ENCODE results near the gene CARNS1.
"Not testable (repeated sequence)": the region's sequence is repeated elsewhere in the genome, so short reads cannot be mapped to it uniquely, and the experiment has no call there.

CARNS1 gene

DNA sequence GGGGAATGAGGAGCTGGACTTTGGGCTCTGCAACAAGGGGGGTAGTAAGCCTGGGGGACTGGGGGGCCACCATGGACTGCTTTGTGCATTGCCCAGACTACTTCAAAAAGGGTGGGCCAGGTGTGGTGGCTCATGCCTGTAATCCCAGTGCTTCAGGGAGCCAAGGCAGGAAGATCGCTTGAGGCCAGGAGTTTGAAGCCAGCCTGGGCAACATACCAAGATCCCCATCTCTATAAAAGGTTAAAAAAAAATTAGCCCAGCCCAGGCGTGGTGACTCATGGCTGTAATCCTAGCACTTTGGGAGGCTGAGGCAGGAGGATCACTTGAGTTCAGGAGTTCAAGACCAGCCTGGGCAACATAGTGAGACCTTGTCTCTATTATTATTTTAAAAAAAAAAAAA lies 50.1 kb downstream of the CARNS1 start:
- DNase-seq = not testable (repeated sequence)

DNA sequence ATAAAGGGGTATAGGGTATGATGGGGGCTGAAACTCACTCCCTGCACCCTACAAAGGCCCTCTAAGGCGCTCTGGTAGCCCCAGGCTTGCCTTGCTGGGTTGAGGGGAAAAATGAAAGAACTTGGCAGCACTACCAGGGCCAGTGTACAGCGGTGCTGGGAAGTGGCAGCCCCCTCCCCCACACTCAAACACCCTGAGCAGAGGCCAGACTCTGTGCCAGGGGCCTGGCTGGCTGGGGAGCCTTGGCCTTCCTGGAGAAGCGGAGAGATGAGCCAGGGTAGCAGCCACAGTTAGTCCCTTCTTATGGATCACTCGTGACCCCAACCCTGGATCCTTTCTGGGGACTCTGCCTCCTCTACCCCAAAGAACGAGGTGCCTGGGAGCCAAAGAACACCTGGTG lies 50.9 kb downstream of the CARNS1 start:
- DNase-seq = peak in 3 of 14 donors; percentile 13 to 68 (median 29)

DNA sequence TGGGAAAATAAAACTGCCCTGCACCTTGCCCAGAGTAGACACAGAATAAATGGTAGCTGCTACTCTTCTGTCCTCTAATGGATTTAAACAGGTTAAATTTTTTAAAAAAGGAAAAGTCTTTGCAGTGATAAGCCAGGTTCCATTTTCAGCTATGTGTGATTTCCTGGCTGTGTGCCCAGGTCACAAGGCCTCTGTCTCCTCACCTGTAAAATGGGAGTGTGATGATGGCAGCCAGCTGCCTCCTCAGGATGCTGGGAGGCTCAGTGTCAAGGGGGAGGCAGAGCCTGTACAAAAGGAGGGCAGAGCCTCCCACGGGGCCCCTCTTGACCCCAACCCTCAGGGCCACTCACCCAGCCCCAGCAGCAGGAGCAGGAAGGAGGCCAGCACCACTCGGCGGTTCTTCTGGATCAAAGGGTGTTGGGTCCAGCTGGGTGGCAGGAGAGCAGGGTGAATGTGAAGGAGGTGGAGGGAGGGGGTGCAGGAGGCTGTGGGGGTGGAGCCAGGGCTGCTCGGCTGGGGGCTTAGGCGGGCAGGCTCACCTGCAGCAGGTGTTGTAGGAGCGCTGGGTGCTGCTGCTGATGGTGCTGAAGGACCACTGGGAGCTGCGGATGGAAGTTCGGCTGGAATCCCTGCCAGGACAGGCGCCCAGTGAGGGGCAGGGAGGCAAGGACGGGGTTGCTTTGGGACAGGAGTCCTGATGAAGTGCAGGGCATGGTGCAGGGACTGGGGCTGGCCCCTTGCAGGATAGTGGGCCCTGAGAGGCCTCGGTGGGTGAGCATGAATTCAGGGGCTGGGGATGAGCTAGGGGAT lies 51.7 kb downstream of the CARNS1 start:
- DNase-seq = no peak

DNA sequence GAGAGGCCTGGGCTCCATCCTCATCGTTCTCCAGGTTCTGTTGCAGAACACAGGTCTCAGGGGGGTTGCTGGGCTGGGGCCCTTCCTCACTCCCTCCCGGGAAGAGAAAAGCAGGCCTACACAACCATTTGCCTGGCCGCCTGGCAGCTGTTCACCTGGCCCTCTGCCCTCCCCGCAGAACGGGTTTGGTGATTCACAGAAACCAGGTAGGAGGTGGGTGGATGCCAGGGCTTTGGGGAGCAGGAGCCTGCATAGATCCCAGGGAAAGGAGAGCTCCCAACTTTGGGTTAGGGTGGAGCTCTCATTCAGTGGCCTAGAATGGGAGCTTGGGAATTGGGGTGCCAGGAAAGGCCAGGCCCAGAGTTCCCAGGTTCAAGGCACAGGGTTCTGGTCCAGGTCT lies 52.6 kb downstream of the CARNS1 start:
- DNase-seq = peak in 2 of 14 donors; percentile 56 to 63

DNA sequence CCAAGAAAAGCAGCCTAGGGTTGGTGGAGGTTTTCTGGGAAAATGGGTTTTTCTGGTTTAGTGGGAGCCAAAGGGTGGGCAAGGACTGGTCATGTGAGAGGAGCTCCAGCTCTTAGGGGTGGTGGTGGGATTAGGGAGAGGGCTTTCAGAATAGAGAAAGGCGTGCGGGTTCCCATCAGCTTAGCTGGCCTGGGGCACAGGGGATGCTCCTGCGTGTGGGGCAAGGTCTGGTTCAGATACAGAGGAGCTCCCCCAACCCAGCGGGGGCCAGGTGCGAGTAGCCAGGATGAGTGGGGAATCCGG lies 52.9 kb downstream of the CARNS1 start:
- peak in 1 of 14 donors; percentile 60 for DNase-seq

DNA sequence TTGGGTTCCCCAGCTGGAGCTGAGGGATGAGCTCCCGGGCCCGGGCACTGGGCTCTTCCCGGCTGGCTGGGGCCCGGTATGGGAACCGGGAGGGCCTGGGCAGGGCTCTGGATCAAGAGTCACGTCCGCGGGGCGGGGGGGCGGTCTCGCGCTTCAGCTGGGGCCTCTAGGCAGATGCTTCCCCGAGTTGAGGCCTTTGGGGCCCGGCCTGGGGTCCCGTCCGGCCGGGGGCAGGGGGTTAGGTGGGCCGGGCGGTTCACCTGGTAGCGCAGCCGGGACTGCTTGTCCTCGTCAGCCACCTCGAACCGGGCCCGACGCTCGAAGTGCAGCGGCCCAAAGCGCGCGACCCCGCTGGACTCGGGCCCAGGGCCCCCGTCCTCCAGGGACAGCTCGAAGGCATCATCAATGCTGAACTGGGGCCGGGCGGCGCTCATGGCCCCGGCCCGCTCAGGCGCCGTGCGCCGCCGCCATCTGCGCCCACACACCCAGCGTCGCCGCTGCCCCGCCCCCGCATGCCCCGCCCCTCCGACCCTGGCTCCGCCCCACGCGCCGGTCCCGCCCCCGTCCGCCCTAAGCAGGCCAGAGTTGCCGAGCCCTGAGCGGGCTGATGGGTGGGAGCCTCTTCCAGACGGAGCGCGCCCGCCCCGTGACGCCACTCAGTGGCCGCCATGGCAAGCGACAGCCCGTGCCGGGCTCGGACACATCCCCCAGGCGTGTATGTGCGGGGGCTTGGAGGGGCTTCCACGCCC lies 53.5 kb downstream of the CARNS1 start, which contains the start of gene TMEM134:
Gene TMEM134 (minus strand): TSS at position 493 of the 749 bp plus-strand sequence. CDS start 59 bp downstream, at position 434.
- peak; percentile 59 to 94 (median 87) for DNase-seq

DNA sequence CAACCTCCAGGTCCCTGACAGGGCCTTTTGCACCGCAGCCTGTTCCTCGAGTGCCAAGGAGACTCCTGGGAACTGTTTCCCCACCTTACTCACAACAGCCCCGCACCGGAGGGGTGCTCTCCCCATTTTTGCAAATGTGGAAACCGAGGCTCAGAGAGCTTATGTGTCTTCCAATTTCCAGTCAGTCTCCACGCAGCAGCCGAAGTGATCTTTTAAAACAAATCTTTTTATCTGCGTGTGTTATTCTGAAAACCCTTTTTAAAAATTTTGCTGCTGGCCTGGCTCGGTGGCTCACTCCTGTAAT lies 54.0 kb downstream of the CARNS1 start:
- DNase-seq = no peak

DNA sequence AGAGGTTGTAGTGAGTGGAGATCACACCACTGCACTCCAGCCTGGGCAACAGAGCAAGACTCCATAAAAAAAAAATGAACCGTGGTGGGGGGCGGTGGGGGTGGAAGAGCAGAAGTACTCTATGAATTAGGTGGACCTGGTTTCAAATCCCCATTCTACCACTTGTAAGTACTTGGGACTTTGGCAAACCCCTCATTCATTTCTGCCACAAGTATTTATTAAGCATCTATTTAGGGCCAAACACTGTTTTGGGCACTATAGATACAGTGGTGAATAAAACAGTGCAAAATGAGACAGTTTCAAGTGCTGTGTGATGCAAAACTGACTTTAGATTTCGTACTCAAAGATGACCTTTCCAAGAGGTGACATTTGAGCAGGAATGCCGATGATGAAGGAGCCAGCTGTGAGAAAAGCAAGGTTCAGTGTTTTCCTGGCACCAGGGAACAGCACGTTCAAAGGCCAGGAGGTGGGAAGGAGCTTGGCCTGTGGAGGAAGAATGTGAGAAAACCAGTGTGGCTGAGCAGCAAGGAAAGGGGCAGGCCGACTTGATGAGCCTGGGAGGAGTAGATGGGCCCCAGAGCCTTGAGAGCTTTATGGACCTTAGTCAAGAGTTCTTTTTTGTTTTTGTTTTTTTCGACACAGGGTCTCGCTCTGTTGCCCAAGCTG lies 55.0 kb downstream of the CARNS1 start:
- no peak for DNase-seq

DNA sequence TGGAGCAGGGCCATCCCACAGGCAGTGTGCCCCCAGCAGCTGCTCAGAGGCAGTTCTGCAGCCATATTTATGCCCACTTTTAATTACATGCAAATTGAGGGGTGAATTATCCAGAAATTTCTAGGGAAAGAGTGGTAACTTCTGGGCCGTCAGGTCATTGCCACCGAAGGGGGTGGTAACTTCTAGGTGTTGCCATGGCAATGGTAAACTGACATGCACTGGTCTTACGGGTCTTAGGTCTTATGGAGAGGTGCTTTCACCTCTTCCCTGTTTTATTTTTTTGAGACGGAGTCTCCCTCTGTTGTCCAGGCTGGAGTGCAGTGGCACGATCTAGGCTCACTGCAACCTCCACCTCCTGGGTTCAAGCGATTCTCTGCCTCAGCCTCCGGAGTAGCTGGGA lies 57.4 kb downstream of the CARNS1 start:
- no peak for DNase-seq
